Skeletal muscle cell (primary cell): Measurements from ENCODE around the gene PHIP.

ENCODE experiments used
- DNase-seq: peaks from one replicate; pipeline ENCODE4 v3.0.0-alpha.2; 2010; ENCODE audit warnings: low read depth
- H3K4me3 ChIP-seq: 2 replicates; pipeline ENCODE4 v1.5.1; 2011; ENCODE audit warnings: low read depth, mild to moderate bottlenecking, control low read depth, low read length, moderate library complexity

Gene PHIP

DNA sequence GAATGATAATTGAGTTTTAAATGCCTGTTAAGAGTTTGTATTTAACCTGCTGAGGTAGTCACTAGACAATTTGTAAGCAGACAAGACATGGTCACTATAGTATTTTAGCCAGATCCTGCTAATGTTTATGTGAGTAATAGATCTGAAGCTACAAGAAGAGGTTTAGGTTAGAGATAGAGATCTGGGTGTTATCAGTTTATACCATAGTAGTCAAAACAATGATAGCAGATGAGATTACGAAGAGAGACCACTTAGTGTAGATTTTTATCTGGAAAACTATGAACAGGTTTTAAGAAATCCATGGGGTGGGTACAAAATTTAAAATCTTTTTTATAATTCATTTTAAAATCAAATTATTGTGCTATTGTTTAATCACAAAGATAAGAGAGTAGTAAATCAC lies 47.5 kb downstream of the PHIP start:
- DNase-seq, result no peak
- no peak overlapping the region for H3K4me3 ChIP-seq

DNA sequence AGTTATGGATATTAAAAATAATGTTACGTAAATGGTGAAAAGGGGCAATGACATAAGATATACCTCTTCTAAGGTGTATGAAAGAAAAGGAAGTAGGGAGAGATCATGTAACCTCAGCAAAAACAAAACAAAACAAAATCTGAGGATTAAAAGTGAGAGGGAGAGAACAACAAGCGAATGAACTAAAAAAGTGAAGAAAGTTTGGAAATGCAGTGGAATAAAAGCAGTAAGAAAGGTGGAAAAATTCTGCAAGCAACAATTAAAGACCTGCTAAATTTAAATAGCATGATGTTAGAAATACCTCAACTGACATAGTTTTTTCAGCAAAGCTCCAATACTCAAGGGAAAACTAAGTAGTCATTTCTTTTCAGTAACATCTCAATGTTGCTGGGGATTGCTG lies 48.0 kb downstream of the PHIP start:
- H3K4me3 ChIP-seq, result no peak overlapping the region
- DNase-seq, result no peak

DNA sequence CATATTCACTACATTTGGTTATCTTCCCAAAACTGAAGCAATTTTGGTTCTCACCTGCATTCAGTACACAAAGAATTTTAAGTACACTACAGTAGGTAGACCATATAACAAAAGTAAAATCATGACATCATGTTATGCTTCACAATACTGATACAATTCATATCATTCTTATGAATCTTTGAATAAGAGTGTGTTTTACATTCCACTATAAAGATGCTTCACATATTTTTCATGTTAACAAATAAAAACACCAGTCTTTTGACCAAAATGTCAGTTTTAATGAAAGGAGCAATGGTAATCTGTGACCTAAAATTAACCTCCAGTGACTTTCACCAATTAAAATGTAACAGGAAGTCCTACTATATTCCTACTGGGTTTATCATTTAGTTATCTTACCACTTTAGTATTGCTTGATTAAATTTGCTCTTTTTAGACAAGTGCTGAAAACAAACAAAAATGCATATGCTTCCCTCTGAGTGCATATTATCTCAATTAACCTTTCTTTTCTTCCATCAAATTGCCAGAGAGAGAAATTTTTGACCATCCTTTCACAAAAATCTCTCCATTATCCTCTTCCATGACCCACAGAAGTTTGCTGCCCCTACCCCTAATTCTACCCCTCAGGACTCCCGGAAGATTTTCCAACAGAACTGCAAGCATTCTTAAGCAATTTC lies 49.3 kb downstream of the PHIP start:
- DNase-seq, result no peak
- no peak overlapping the region for H3K4me3 ChIP-seq

DNA sequence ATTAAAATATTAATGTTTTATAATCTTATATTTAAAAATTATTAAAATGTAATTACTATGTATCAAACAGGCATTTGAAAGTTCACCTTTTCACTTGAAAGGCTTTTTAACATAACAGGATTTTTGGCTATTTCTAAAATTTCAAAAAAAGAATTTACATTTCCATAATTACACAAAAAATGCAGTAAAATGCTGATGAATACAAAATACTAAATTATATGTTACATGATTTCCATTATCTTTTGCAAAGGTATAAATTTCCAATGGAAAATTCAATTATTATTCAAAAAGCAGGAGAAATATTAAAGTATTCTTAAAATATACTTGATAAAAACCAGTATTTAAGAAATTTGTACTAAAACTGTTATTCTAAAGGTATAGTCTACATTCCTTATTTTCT lies 66.1 kb downstream of the PHIP start:
- no peak overlapping the region for H3K4me3 ChIP-seq
- no peak for DNase-seq

DNA sequence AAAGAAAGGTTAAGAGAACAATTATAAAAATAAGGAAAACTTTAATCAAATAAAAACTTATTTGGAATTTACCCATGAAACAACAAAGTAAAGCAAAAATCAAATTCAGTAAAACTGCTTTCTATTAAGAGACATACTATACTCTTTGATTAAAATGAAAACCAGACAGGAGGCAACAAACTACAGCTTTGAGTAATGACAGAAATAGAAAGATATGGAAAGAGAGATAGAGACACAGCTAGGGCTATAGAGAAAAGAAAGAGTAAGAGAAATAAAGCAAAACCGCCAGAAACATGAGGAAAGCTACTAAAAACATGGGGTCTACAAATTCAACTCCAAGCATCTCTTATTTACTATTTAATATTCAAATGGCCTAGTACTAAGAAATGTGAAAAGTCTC lies 67.6 kb downstream of the PHIP start:
- no peak overlapping the region for H3K4me3 ChIP-seq
- no peak for DNase-seq

DNA sequence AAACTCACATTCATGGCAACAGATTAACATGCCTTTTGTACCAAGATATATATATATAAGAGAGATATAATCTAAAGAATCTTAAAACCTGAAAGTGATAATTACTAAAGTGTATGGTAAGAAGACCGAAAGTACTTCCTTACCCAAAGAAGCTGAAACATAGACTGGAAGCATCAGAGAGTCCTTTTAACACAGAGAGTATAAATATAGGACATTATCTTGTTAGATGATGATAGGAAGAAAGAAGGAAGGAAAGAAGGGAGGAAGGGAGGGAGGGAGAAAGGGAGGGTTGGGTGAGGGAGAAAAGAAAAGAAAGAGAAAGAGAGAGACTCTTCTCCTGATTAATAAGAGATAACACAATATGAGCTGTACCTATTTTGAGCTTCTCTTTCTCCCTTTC lies 68.2 kb downstream of the PHIP start:
- H3K4me3 ChIP-seq, result no peak overlapping the region
- DNase-seq, result no peak

DNA sequence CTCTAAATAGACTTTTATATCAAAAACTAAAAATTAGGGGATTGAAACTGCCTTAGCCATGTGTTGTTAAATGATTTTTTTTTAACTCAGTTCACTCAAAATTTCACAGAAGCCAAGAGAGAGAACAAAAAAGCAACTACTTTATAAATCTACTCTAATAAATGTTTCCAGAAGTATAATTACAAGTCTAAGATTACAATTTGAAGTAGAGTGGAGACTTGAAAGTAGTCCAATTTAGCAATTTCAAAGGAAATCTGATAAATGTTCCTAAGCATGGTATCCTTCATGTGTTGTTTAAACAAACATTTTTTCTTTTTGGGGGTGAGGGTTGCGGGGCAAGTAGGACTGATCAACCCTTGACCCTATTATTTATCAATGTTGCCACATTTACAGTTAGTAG lies 72.6 kb downstream of the PHIP start:
- no peak for DNase-seq
- no peak overlapping the region for H3K4me3 ChIP-seq

DNA sequence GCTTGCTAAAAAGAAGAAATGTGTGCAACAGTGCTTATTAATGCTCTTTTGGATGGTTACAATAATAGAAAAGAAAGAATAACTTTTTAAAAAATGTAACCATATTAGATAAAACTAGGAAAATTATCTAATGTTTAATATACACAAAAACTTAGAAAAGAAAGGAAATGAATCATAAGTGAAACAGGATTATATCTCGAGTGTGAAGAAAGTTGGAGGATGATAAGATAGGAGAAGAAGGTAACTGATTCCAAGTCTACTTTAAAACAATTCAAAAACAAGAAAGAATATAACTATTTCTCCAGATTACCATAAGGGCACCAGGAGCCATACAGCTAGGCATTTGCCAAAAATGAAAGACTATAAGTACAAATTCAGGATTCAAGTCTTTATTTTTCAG lies 73.0 kb downstream of the PHIP start:
- no peak overlapping the region for H3K4me3 ChIP-seq
- no peak for DNase-seq

DNA sequence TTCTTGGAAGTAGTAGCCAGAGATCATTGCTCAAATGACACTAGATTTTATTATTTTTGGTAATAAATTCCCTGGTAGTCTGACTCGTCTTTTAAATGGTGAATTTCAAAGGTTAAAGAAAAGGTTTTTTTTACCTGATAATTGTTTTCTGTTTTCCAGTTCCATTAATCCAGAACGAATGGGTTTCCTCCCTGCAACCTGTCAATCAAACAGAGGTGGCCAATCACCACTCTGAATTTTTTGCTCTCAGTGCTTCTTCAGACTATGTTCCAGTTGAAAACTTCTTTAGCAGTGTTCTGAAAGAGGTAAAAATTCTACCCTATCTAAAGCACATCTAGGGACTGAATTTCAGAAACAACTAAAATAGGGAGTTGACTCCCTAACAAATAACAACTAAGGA lies 73.8 kb downstream of the PHIP start:
- no peak for DNase-seq

DNA sequence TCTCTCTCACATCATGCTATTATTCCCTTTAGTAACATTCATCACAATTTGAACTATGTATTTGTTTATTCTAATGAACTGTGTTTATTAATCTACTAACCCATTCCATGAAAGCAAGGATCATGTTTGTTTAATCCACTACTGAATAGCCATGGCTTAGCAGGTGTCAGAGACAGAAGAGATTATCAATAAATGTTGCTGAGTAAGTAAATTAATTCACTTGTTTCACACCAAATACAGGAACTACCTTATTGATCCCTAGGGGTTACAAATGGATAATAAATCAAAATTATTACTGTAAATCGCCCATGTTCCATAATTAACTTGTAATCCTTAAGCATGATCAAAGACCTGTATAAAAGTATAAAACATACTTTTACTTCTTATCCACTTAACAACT lies 76.6 kb downstream of the PHIP start:
- H3K4me3 ChIP-seq, result no peak overlapping the region
- DNase-seq, result no peak

More for the DNA sequence above, 73.8 kb downstream of the PHIP start:
- H3K4me3 ChIP-seq, result no peak overlapping the region

DNA sequence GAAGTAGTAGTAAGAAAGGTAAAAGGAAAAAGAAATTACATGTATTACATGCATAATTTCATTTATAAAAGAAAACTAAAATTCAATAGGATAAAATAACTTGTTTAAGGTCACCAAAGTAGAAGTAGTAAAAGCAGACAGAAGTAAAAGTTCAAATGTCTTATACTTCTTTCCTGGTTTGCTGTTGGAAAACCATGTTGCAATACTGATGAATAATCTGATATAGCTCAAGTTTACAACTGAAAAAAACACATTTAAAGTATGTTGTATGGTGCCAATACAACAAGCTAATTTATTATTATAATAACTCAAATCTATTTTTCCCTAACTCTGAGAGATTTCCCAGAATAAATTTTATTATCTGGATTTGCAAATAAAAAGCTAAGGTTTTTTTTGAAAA lies 78.3 kb downstream of the PHIP start:
- no peak for DNase-seq

DNA sequence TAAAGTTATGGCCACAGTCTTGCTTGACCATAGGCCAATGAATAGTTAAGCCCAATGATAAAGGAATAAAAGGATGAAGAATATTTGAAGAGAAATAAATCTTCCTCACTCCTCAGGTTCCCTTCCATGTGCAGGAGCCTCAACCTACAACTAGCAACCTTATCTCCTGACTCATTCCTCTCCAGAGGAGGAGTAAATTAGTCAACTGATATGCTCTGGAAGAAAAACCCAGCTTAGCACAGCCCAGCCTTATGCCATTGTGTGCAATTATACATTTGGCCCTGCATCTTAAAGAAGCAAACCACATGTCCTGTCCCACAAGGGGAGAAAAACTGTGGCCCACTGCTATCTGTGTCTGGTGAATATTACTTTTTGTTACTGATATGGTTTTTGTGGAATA lies 82.1 kb downstream of the PHIP start:
- H3K4me3 ChIP-seq, result no peak overlapping the region
- DNase-seq, result no peak

More for the DNA sequence above, 78.3 kb downstream of the PHIP start:
- no peak overlapping the region for H3K4me3 ChIP-seq

DNA sequence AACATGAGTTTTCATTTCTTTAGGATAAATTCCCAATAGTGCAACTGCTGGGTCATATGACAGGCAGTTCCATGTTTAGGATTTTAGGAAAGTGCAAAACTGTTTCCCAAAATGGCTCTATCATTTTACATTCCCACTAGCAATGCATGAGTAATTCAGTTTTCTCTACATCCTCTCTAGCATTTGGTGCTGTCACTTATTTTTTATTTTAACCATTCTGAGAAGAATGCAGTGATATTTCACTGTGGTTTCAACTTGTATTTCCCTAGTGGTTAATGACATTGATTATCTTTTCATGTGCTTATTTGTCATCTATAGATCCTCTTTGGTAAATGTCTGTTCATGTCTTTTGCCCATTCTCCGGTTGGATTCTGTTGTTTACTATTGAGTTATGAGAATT lies 82.7 kb downstream of the PHIP start:
- H3K4me3 ChIP-seq, result no peak overlapping the region
- DNase-seq, result no peak

DNA sequence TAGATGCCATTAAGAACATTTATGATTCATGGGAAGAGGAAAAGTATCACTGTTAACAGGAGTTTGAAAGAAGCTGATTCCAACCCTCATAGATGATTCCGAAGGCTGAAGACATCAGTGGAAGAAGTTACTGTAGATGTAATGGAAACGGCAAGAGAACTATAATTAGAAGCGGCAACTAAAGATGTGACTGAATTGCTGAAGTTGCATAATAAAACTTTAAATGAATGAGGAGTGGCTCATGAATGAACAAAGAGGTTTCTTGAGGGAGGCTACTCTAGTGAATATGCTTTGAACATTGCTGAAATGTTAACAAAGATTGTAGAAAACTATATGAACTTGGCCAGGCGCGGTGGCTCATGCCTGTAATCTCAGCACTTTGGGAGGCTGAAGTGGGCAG lies 84.1 kb downstream of the PHIP start:
- H3K4me3 ChIP-seq, result no peak overlapping the region
- no peak for DNase-seq

DNA sequence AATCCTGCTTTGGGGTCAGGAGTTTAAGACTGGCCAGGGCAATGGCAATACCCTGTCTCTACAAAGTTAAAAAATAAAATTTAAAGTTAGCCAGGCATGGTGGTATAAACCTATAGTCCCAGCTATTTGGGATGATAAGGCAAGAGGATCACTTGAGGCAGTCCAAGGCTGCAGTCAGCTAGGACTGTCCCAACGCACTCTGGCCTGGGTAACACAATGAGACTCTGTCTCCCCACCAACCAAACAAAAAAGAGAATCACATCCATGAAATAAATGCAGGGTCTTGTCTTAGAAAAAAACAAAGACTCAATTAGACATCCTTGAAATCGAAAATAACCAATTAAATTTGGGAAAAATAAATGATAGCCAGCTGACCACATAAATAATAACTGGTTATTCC lies 88.9 kb downstream of the PHIP start:
- H3K4me3 ChIP-seq, result no peak overlapping the region
- DNase-seq, result no peak

DNA sequence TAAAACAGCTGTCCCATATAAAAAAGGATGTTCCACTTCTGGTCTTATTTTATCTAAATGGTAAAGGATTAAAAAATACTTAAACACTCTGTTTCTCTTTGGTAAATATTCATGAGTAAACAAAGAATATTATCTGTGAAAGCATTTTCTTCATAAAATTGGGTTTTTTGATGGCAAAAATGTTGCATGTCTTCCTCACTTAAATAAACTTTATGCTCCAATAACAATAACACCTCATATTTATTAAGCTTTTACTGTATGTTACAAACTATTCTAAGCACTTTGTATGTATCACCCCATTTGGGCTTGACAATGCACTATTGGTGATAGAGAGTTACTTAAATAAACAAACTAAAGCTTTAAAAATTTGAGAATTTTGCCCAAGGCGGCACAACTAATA lies 91.9 kb downstream of the PHIP start:
- no peak for DNase-seq

DNA sequence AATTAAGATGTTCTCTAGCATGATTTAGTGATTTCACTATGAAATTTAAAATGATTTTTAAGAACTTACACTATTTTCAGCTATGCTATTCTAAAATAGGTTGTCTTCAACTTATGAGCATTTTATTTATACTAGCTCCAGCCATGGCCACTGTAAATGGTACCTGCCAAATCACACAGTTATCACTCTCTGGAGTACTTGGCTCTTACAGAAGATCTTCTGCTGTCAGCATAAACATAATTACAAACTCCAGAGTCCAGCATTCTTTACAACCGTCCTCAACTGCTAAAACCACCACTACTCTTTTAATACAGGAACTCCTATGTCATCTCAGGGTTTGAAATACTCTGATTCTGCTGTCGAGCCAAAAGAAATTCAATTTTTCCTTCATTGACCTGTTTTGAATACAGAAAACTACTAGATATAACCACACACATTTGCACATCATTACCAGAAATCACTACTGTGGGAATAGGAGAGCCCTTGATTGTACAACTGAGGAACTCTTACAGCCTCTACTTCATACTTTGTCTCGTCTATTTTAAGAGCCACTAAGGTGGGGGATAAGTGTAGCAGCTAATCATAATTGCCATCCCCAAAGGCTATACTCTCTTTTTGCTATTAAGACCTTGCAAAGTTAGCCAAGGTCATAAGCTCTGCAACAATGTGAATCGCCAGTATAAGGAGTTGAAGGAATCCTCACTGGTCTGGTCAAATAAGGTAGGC lies 93.7 kb downstream of the PHIP start:
- no peak overlapping the region for H3K4me3 ChIP-seq
- no peak for DNase-seq

More for the DNA sequence above, 91.9 kb downstream of the PHIP start:
- H3K4me3 ChIP-seq, result no peak overlapping the region

DNA sequence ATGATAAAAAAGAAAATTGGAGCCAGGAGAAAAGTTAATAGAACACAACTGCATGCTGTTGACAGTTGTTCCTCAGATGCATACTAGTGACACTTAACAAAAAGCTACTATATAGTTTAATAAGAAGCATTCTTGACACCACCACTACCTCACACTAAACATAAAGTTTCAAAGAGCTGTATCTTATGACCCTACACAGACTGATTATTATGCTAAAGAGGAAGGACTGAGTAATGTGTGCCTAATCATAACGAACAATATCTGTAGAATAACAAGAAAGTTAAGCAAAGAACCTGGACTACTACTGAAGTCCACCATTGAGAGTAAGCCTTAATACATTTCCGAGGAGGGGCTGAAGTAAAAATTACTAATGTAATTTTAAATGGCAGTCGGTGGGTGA lies 110.9 kb downstream of the PHIP start:
- no peak for DNase-seq
- H3K4me3 ChIP-seq, result no peak overlapping the region

DNA sequence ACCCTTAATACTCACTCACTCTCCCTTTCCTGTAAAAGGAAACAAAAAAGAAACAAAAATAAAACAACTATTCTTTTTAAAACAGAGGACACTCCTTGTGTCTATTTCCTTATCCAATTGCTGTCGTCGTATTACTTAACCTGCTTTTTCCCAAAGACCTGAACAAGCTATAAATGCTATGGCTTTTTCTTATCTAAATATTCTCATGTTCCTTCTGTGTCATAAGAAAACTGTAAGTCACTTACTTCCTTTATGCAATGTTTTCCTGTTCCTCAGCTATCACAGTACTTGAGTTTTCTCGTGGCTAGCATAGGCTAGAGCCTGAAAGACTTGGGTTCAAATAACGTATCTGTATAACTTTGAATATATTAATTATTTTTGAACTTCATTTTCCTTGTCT lies 111.5 kb downstream of the PHIP start:
- no peak for DNase-seq
- no peak overlapping the region for H3K4me3 ChIP-seq

DNA sequence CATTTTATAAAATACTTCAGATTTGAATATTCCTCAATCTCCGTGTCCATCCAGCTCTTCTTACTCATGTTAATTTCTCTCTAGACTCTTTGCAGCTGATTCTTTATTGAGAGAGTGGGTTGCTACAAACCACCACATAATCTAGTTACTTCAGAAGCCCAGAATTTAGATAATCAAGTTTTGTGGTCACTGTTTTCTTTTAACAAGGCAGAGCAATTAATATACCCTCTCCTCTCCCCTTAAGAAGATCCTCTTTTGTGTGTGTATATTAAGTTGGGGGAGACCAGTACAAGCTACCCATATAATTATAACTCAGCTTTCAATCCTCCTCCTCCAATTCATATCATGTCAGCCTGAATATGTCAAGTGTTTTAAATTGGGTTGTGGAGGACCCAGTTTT lies 115.6 kb downstream of the PHIP start:
- no peak overlapping the region for H3K4me3 ChIP-seq
- DNase-seq, result no peak

DNA sequence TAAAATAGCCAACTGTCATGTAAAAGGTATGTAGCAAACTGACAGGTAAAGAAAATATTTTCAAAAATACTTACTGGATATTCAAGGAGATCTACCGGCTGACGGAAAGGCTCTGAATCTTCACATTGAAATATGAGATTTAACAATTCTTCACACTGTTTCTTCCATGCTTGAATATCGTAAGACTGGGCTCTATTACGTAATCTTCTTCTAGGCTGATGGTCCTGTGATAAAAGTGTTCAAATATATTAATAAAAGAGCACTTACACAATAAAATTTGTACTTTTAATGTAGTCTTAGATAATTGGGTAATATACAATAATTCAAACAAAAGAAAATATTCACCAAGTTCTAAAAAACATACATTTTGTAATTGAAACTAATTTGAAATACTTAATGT lies 123.3 kb downstream of the PHIP start:
- no peak overlapping the region for H3K4me3 ChIP-seq
- DNase-seq, result no peak
